Fibroblast of pulmonary artery (primary cell): ENCODE measurements around the gene IL3RA.
"Not testable (repeated sequence)": the region's sequence is repeated elsewhere in the genome, so short reads cannot be mapped to it uniquely, and the experiment has no call there.

Experiments used
- DNase-seq: peaks from one replicate; pipeline ENCODE4 v3.0.0-alpha.2; 2010; ENCODE audit warnings: low read depth
- H3K4me3 ChIP-seq: replicated peaks from 2 replicates; pipeline ENCODE4 v1.5.1; 2011; ENCODE audit warnings: low read depth, mild to moderate bottlenecking, control low read depth, low read length, moderate library complexity
- CTCF ChIP-seq: IDR thresholded peaks from 2 replicates; pipeline ENCODE4 v1.5.1; 2011; ENCODE audit warnings: mild to moderate bottlenecking, control low read depth, low read length, inconsistent platforms; ENCODE audit errors: missing control alignments

The IL3RA gene

GRCh38 chrX:1423215-1423614, 86.6 kb downstream of the IL3RA start:
- no peak overlapping the region for H3K4me3 ChIP-seq
- DNase-seq, result no peak
- no peak for TF ChIP-seq CTCF

- TF ChIP-seq CTCF, result no peak
- DNase-seq, result no peak
- H3K4me3 ChIP-seq, result no peak overlapping the region
These were observed 87.7 kb downstream of the IL3RA start for GRCh38 chrX:1424147-1424851.

- no peak for TF ChIP-seq CTCF
- no peak overlapping the region for H3K4me3 ChIP-seq
- no peak for DNase-seq
These were observed 88.8 kb downstream of the IL3RA start for GRCh38 chrX:1425381-1425780.

GRCh38 chrX:1426321-1426720, 89.7 kb downstream of the IL3RA start:
- DNase-seq, H3K4me3 ChIP-seq: not testable (repeated sequence)

GRCh38 chrX:1427756-1428155, 91.2 kb downstream of the IL3RA start:
- no peak for TF ChIP-seq CTCF
- H3K4me3 ChIP-seq, result no peak overlapping the region
- no peak for DNase-seq

- TF ChIP-seq CTCF, result no peak
These were observed 93.9 kb downstream of the IL3RA start for GRCh38 chrX:1430451-1430850.

More at GRCh38 chrX:1430451-1430850, 93.9 kb downstream of the IL3RA start:
- no peak overlapping the region for H3K4me3 ChIP-seq
- DNase-seq, result no peak
